ENCODE data around the gene LGR4.

DNA sequence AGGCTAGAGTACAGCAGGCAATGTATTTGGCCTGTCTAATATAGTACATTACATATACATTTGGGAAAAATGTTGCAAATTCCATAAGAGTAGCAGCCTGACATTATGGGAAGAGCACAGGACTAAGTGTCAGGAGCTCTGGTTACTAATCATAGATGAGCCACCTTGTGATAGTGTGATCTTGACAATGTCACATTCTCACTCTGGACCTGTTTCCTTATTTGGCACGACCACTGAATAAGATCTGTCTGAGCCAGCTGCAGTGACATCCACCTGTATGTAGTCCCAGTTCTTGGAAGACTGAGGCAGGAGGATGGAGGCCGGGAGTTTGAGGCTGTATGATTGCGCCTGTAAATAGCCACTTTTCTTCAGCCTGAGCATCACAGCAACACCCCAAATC, 39.6 kb upstream of the LGR4 start:
- TF ChIP-seq, protein P1, sequence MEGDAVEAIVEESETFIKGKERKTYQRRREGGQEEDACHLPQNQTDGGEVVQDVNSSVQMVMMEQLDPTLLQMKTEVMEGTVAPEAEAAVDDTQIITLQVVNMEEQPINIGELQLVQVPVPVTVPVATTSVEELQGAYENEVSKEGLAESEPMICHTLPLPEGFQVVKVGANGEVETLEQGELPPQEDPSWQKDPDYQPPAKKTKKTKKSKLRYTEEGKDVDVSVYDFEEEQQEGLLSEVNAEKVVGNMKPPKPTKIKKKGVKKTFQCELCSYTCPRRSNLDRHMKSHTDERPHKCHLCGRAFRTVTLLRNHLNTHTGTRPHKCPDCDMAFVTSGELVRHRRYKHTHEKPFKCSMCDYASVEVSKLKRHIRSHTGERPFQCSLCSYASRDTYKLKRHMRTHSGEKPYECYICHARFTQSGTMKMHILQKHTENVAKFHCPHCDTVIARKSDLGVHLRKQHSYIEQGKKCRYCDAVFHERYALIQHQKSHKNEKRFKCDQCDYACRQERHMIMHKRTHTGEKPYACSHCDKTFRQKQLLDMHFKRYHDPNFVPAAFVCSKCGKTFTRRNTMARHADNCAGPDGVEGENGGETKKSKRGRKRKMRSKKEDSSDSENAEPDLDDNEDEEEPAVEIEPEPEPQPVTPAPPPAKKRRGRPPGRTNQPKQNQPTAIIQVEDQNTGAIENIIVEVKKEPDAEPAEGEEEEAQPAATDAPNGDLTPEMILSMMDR (IDR thresholded peaks at IDR 0.05) = no peak
- TF ChIP-seq POLR2A (IDR thresholded peaks at IDR 0.05) = no peak

Data from uterus (tissue), 2 donors.